Ovary (tissue), 9 donors: ENCODE data around the gene CTPS1. TPM values are rescaled to one million over a fixed set of nuclear protein-coding genes. Genes with fewer than 3 reads are reported as not detected.

Experiments used
- DNase-seq, 5 donors: peaks; one replicate each; pipeline ENCODE4 v3.0.0-alpha.2; 2019 to 2020
- H3K27ac ChIP-seq, 2 donors: fragments of 200-600 bp; one replicate each; pipeline versions ENCODE4 v1.5.1 to v1.8.0; 2019 to 2022
- H3K27me3 ChIP-seq: fragments of 200-600 bp; one replicate; pipeline ENCODE4 v1.8.0; 2022
- H3K36me3 ChIP-seq: fragments of 200-600 bp; sonication (generic); one replicate; pipeline ENCODE4 v1.5.1; 2019
- H3K4me1 ChIP-seq: one replicate; pipeline ENCODE4 v1.8.1; 2013; ENCODE audit warnings: mild to moderate bottlenecking, moderate library complexity; ENCODE audit not compliant: insufficient read depth
- H3K4me3 ChIP-seq: fragments of 200-600 bp; sonication (generic); one replicate; pipeline ENCODE4 v1.5.1; 2017
- H3K9me3 ChIP-seq, 2 donors: fragments of 200-600 bp in 1 of 2; sonication (generic) in 1 of 2; one replicate each; pipeline versions ENCODE4 v1.5.1 to v1.8.1; 2013 to 2019; ENCODE audit warnings: mild to moderate bottlenecking in 1 of 2, moderate library complexity in 1 of 2
- EP300 ChIP-seq: sonication (generic); formaldehyde crosslinking; IDR thresholded peaks from one replicate; pipeline ENCODE4 v1.6.1; 2017; ENCODE audit warnings: antibody characterized with exemption
- POLR2A ChIP-seq: fragments of 450-650 bp; IDR thresholded peaks from one replicate; pipeline ENCODE4 v1.6.1; 2017; ENCODE audit warnings: antibody characterized with exemption, mild to moderate bottlenecking, moderate library complexity
- WGBS, 3 donors: extraction: QIAGEN DNeasy Blood & Tissue Kit in 1 of 3; methylation state at CpG; one replicate each; pipeline versions ENCODE4 v1.1.5 to v1.1.7; 2013 to 2017; 5-methylcytosine and 5-hydroxymethylcytosine counted together
- intact Hi-C, 4 donors: fragments of 100-400 bp; cut with DNase I; formaldehyde crosslinking; loops; one replicate each; pipeline versions ENCODE4 v1.11.0 to v1.15.1; 2022 to 2023
- polyA plus RNA-seq, 2 donors: library from polyadenylated mRNA; stranded (reverse); fragments of 200-250 nt in 1 of 2; fragments of 350-450 nt in 1 of 2; fragmentation: Illumina TruSeq in 1 of 2; extraction: RNeasy Lipid Tissue Mini Kit (QIAGEN cat#74804) in 1 of 2; gene quantifications; one replicate each; pipeline ENCODE4 v1.2.3, GENCODE V29; 2013 to 2014
- total RNA-seq, 7 donors: library from RNA; depleted of rRNA in 2 of 7; stranded (reverse); fragments of >200 nt in 2 of 7; fragmentation: NEBNext Ultra II Directional in 3 of 7; extraction: Animal tissue kit (Norgen Biotek cat#: 25700) in 3 of 7; gene quantifications; one replicate each; pipeline versions ENCODE4 v1.1.0 to v1.2.4, GENCODE V29; 2016 to 2023
- TF ChIP-seq, protein P1 (sequence below), 3 donors: fragments of 450-650 bp in 2 of 3; fragments of 200-600 bp in 1 of 3; IDR thresholded peaks; one replicate each; pipeline versions ENCODE4 v1.5.1 to v1.8.0; 2016 to 2022; ENCODE audit warnings: antibody characterized with exemption in 3 of 3, mild to moderate bottlenecking in 1 of 3
- donor health status: DM: no; HTN: no; CAD: no; lungs with moderate emphysema.
- donor health status: DM: no; HTN: no; CAD: no.
- donor health status: Bipolar disorder and iron deficiency.
- donor health status: DM: yes; HTN: yes; CAD: no.
- donor health status: DM: no; HTN: no; CAD: no.
- donor health status: DM: yes; HTN: yes; CAD: no.

The CTPS1 gene
- total and polyA plus RNA-seq, 9 donors, result 5.9 to 34.3 (median 22.6) TPM

- Histone ChIP-seq H3K4me1 (peaks cover 13% of the 10 kb centered on the region), H3K9me3 (no peaks in the 10 kb centered on the region), H3K36me3 (no peaks in the 10 kb centered on the region), H3K4me3 (no peak overlapping the region), H3K27ac (no peak overlapping the region), H3K27me3 (no peaks in the 10 kb centered on the region)
- no peak for DNase-seq
- WGBS, 3 donors, result 73 to 77% (median 73%) methylated on average over 5 of the region's 5 CpGs
- intact Hi-C loops, result no loop called here
- TF ChIP-seq EP300 (no peak), POLR2A (no peak)
- TF ChIP-seq, protein P1, sequence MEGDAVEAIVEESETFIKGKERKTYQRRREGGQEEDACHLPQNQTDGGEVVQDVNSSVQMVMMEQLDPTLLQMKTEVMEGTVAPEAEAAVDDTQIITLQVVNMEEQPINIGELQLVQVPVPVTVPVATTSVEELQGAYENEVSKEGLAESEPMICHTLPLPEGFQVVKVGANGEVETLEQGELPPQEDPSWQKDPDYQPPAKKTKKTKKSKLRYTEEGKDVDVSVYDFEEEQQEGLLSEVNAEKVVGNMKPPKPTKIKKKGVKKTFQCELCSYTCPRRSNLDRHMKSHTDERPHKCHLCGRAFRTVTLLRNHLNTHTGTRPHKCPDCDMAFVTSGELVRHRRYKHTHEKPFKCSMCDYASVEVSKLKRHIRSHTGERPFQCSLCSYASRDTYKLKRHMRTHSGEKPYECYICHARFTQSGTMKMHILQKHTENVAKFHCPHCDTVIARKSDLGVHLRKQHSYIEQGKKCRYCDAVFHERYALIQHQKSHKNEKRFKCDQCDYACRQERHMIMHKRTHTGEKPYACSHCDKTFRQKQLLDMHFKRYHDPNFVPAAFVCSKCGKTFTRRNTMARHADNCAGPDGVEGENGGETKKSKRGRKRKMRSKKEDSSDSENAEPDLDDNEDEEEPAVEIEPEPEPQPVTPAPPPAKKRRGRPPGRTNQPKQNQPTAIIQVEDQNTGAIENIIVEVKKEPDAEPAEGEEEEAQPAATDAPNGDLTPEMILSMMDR (IDR thresholded peaks at IDR 0.05), result no peak
Measured at GRCh38 chr1:40976952-40977690, 2.4 kb upstream of the CTPS1 start.

DNA sequence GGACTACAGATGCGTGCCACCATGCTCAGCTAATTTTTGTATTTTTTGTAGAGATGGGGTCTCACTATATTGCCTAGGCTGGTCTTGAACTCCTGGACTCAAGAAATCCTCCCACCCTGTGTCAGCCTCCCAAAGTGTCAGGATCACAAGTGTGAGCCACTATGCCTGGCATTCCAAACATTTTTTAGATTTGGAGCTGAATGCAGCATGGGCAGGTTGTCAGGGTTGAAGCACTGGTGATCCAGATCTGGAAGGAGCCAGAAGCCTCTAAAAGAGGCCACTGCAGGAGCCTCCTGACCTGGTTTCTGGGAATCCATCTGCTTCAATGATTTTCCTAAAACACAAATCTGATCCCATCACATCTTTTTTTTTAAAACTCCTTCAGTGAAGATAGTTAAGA lies 1.8 kb upstream of the CTPS1 start:
- H3K36me3 ChIP-seq, result no peaks in the 10 kb centered on the region
- H3K27ac ChIP-seq, result no peak overlapping the region
- no peaks in the 10 kb centered on the region for H3K9me3 ChIP-seq
- peaks cover 17% of the 10 kb centered on the region for H3K4me1 ChIP-seq
- no peaks in the 10 kb centered on the region for H3K27me3 ChIP-seq
- intact Hi-C loops, result no loop called here
- WGBS, 3 donors, result 95 to 100% (median 96%) methylated on average over 1 of the region's 1 CpG
- H3K4me3 ChIP-seq, result no peak overlapping the region
- DNase-seq, result no peak
- no peak for TF ChIP-seq POLR2A
- TF ChIP-seq EP300, result no peak
- TF ChIP-seq, protein P1 (IDR thresholded peaks at IDR 0.05), result no peak

- intact Hi-C loops, result no loop called here
- Histone ChIP-seq H3K27me3 (no peaks in the 10 kb centered on the region), H3K4me1 (peaks cover 17% of the 10 kb centered on the region), H3K9me3 (no peaks in the 10 kb centered on the region), H3K36me3 (no peaks in the 10 kb centered on the region), H3K27ac (peak overlapping the region; percentile 89 to 94), H3K4me3 (peak overlapping the region; percentile 61)
- DNase-seq, result peak in 1 of 5 donors; percentile 27
- WGBS, 3 donors, result 32 to 39% (median 35%) methylated on average over 17 of the region's 17 CpGs
- TF ChIP-seq POLR2A (no peak), EP300 (no peak)
- TF ChIP-seq, protein P1 (IDR thresholded peaks at IDR 0.05), result no peak
Measured at GRCh38 chr1:40978886-40979240, 633 bp upstream of the CTPS1 start.

- intact Hi-C loops, result no loop called here
Measured at GRCh38 chr1:40980068-40980452, 564 bp downstream of the CTPS1 start.

More at GRCh38 chr1:40980068-40980452, 564 bp downstream of the CTPS1 start:
- TF ChIP-seq, protein P1 (IDR thresholded peaks at IDR 0.05), result no peak
- TF ChIP-seq EP300 (no peak), POLR2A (no peak)
- Histone ChIP-seq H3K27me3 (no peaks in the 10 kb centered on the region), H3K27ac (peak overlapping the region; percentile 89 to 94), H3K4me1 (peaks cover 17% of the 10 kb centered on the region), H3K9me3 (no peaks in the 10 kb centered on the region), H3K36me3 (no peaks in the 10 kb centered on the region), H3K4me3 (peak overlapping the region; percentile 61)
- 0 to 1% (median 1%) methylated on average over 38 to 50 of the region's 50 CpGs for WGBS, 3 donors
- DNase-seq, result no peak
